Renal cortex interstitium (tissue), 11 donors: ENCODE measurements around the gene RPRD1B. TPM values are rescaled to one million over a fixed set of nuclear protein-coding genes. Genes with fewer than 3 reads are reported as not detected.

Source experiments
- DNase-seq, 11 donors: peaks; one replicate each; pipeline ENCODE4 v3.0.0-alpha.2; 2013; ENCODE audit warnings: low read depth in 9 of 11, low spot score in 4 of 11; ENCODE audit errors: extremely low read depth in 1 of 11
- polyA plus RNA-seq, 3 donors: library from polyadenylated mRNA; unstranded; fragments of 120-200 nt; gene quantifications; one replicate each; pipeline ENCODE4 v1.2.1, GENCODE V29; 2013; ENCODE audit not compliant: insufficient read length in 3 of 3

The RPRD1B gene
- polyA plus RNA-seq, 3 donors: 35.8 to 41.4 (median 38.4) TPM

DNA sequence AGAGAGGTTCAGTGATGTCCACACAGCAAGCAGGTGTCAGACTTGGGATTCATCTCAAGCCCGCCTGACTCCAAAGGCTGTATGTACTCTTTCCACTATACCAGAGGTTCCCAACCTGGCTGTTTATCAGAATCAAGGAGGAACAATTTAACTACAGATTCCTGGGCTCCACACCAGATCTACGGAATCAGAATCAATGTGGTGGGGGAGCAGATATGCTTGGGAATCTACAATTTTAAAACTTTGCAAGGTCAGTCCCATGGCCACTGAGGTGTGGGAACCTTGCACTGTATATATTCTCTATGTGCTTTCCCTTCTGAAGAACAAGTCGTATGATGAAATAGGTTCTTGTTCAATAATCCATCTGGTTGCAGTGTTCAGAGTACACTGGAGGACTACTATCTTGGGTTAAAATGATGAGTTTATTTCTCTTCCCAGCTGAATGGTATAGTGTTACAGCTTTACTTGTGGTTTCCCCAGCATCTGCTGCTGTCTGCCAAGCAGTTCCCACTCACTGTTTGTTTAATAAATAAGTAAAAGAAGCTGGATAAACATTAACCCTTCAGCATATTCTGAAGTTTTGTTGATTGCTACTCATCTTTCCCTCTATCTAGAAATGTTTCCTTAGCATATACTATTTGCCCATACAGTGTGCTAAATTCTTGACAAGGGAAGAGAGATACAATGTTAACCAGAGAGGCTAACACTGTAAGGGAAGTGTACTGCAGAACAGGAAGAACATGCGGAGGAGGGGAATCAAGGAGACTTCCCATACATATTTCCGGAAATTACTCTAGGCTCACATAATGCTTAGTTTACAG lies 10.2 kb upstream of the RPRD1B start:
- peak in 4 of 11 donors; percentile 3 to 18 (median 14) for DNase-seq

DNA sequence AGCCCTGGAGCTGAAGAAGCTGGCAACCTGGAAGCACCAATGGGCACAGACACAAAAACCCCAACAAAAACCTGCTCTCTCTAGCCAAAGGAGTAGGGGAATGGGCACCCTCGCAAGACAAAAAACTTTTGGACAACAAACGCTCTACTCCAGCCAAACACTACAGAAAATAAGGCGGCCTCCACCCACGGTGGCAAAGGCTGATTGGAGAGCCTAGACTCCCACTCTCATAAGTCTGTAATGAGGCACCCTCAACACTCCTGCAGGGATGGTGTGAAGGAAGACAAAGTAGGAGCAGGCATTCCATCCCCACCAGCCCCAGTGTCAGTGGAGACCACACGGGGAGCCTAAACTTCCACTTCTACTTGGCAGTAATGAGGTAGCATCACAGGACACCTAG lies 9.1 kb upstream of the RPRD1B start:
- DNase-seq: no peak

DNA sequence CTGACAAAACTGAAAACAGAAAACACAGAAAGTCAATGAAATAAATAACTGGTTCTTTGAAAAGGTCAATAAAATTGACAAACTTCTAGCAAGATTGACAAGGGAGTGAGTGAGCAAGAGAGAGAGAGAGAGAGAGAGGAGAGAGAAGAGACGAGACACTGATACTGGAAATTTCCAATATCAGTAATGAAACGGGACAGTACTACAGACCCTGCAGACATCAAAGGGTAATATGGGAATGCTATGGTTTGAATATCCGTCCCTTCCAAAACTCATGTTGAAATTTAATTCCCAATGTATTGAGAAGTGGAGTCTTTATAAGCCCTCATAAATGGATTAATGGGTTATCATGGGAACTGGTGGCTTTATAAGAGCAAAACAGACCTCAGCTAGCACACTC lies 4.1 kb upstream of the RPRD1B start:
- no peak for DNase-seq

DNA sequence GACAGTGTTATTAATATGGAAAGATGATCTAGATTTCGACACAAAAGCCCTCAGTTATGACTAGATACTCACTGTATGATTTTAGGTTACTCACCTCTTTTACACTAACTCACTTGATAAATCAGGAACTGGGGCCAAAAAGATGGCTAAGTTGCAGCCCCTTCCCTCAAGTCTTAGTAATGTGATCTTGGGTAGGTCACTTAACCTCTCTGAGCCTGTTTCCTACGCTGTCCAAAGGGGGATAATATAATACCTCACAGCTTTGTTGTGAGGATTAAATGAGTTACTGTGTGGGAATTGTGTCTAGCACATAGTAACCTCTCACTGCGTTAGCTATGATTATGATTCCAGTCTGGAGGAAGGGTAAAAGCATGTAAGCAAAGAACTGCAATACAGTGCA lies 1.6 kb upstream of the RPRD1B start:
- no peak for DNase-seq

DNA sequence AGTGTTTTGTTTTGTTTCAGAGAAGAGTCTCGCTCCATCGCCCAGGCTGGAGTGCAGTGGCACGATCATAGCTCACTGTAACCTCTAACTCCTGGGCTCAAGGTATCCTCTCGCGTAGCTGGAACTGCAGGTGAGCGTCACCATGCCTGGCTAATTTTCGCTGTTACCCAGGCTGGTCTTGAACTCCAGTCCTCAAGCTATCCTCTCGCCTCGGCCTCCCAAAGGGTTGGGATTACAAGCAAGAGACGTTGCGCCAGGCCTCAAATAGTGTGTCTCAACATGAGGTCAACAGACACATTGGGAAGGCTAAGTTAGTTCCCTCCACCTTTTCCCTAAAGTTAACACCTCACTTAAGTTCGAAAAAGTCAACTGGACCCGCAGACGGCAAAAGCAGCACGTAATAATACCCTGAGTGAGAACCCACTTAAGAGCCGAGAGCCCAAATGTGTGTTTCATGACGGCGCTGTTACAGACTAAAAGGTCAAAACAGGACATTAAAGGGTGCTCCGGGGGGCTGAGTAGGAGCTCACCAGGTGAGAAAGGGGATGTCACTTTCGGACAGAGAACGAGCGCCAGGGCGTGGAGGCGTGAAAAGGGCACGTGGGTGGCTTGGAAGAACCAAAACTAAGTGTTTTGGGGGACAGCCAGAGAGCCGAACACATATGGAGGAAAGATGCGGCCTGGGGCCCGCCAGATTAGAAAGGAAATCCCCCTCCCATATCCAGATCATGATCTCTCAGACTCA lies 789 bp upstream of the RPRD1B start:
- DNase-seq: peak in 2 of 11 donors; percentile 18 to 24

DNA sequence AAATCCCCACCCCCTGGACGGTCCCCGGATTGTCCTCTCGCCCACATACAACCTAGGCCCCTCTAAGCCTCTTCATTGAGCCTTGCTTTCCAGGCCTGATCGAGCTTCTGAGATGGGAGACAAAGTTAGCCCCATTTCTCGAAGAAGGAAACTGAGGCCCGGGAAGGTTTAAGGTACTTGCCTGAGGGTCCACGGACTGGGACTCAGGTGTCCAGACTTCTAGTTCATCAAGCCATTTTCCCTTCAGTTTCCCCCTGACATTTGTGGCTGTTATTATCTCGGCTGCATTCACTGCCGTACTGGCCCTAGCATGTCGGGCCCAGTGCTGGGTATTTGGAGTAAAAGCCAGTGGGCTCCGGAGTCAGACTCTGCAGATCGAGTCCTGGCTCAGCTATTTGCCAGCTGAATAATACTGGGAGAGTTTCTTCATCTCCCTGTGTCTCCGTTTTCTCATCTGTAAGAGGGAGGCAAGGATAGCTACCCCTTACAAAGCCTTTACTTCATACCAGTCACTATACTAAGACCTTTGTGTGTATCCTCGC lies 633 bp downstream of the RPRD1B start:
- DNase-seq: peak in 1 of 11 donors; percentile 9

DNA sequence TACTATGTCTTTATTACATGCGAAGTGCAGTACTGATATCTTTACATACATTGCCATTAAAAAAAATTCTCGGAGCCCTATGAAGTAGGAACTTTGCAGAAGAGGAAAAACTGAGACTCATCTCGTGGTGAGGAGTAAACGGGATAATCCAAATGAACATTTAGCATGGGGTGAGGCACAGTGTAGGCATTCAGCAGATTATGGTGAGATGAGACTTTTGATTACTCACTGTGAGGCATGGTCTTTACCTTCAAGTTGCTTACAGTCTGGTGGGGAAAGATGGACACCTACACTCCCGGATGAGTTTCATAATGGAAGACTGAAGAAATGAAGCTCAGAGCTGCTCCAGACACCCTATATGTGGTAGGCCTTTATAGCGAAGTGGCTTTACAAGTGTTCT lies 1.4 kb downstream of the RPRD1B start:
- no peak for DNase-seq

DNA sequence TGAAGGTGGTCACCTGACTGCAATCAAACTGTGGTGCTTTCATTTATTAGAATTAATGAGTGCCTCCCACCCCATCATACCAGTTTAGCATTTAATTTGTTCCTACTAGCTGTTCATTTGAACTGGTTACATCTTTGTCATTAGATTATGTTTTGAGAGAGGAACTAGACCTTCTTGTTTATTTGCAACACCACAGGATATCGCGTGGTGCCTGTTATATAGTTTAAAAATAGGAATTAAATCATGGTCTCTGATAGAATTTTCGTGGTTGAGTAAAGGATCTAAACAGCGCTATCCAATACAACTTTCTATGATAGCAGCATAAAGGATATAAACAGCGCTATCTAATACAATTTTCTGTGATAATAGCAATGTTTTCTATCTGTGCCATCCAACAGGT lies 2.8 kb downstream of the RPRD1B start:
- no peak for DNase-seq

DNA sequence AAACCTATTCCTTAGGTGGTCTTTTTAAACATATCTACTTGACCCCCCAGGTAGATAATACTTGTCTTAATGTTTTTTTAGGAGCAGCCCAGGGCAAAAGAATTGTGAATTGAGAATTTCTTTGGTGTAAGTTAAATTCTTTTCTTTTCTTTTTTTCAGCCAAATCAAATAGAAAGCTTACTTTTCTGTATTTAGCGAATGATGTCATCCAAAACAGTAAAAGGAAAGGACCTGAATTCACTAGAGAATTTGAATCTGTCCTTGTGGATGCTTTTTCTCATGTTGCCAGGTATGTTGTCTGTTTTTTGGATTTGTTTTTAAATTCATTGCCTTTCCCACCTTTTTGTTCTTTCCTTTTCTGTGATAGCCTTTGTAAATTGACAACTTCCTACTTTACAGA lies 6.7 kb downstream of the RPRD1B start:
- no peak for DNase-seq

DNA sequence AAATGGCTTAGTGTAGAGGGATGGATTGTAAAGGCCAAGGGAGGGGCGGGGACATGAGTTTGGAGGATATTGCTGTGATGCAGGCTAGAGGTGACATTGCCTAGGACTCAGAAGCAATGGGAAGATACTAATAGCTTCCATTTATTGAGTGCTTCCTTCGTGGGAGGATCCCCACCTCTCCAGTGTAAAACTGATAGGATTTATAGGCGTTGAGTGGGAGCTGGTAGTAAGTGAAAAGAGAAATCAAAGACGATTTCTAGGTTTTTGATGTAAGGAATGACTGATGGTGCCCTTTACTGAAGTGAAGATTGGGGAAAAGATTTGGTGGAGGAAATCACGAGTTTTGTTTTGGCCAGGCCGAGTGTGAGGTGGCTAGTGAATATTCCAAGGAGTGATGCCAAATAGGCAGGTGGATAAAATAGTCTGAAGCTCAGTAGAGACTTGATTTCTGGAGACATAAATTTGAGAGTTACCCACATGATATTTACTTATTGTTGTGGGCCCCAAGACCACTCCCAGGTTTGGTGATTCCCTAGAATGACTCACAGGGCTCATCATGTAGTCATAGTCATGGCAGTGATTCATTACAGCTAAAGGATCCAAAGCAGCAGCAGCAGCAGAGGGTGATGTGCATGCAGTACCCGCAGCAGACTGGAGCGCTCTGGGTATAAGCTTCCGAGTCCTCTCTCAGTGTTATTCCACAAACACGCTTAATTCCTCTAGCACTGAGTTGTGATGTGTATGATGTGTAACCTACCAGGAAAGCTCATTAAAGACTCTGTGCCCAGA lies 10.2 kb downstream of the RPRD1B start:
- no peak for DNase-seq

DNA sequence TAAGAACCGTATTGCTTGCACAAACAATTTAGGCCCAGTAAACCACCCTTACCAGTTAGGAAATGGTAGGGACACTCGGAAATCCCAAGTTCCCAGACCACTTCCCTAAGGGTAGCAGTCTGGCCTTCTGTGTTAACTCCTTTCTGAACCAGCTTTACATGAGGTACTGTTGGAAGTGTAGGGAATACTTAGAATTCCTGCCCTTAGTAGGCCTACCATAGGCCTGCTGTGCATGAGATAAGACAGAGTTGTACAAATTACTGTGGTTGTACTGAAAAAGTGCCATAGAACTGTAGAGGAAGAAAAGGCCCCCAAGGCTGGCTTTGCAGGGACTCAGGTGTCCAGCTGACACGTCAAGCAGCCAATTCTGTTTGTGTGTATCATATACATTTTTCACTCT lies 11.1 kb downstream of the RPRD1B start:
- no peak for DNase-seq

DNA sequence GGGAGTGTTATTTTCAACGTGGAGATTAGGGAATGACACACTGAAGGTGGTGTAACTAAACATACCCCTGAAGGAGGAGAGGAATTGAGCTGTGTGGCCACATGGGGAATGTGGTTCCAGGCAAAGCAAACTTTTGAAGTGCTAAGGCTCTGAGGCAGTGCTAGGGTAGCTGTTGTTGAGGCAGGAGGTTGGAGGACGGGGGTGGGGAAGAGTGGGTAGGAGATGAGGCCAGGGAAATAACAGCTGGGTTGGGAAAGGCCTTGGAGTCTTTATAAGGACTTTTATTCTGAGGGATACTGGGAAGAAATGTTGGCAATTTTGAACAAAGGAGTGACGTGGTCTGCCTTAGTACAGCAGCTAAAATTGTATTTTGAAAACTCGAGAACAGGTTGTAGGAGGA lies 13.0 kb downstream of the RPRD1B start:
- no peak for DNase-seq

DNA sequence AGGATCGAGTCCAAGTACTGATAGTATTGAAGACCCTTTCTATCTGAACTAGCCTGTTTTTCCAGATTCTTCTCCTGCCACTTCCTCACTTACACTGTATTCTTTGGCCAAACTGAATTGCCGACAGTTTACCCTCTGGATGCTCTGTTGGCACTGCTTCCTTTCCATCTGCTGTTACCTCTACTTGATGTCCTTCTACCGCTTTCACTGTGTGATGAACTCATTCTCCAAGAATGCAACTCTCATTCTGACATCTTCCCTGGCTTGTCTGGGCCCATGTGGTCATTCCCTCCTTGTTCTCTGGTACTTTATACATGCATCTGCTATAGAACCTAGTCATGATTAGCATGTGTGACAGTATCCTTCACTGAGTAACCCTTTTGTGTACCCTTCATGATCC lies 16.3 kb downstream of the RPRD1B start:
- DNase-seq: no peak

DNA sequence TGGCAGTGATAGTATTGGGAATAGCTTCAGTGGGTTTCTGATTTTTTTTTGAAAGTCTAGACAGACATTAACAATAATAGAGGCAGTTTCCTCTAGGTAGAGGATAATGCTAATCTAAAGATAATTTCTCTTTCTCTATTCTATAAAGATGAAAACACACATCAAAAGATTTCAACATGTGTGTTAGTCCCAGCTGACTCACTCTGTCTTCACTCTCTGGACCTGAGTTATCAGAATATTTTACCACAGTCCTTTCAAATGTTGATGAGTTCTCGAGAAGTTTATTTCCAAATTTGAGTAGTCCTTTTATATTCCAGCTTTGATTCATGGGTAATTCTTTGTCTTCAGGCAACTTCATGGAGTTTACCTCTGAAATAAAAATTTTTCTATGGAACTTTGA lies 17.1 kb downstream of the RPRD1B start:
- DNase-seq: no peak

DNA sequence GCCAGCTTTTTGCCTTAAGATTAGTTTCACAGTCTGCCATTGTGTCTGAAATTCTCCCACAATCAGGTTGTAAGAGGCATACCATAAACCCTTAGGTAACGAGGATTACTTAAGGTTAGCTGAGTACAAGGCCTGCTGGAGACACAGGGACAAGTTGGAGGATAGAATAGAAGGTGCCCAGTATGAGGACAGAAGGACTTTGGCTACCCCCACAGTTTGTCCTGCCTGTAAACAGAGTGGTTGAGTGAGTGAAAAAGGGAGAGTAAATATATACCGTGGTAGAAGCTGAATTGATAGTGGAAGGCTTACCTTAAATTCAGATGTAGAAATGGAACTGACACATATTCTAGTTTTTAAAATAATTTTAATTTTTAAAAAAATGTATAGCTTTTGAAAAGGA lies 19.3 kb downstream of the RPRD1B start:
- no peak for DNase-seq

DNA sequence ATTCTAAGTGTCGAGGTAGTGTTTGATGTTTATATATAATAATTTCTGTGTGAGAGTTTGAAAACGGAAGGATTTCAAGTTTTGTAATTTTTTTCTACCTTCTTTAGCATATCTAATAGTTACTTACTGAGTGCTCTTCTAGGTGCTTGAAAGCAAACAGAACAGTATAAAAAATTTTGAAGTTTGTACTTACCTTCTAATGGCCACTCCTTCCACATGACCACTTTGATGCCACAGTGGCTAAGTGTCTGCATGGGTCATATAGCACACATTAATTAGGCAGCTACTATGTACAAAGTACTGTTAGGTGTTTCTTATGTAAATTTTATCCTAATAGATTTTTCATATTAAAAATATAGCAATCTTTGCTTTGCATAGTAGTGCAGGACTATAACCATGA lies 21.1 kb downstream of the RPRD1B start:
- no peak for DNase-seq

DNA sequence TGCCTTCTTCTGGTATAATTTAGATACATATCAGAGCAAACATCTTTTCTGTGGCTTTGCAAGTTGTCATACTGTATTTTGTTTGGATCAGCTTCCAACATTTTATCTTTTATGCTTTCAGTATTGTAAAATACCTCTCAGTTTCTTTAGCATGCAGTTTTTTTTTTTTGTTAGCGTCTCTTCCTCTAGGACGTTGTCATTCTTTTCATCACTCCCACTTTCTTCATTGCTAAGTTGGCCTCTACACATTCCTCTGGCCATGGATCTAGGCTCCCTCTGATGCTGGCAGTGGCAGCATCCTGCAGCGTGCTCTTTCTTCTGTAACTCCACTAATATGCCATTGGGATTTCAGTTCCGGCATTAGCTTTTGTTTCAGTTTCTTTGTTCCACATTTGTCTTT lies 21.7 kb downstream of the RPRD1B start:
- no peak for DNase-seq

DNA sequence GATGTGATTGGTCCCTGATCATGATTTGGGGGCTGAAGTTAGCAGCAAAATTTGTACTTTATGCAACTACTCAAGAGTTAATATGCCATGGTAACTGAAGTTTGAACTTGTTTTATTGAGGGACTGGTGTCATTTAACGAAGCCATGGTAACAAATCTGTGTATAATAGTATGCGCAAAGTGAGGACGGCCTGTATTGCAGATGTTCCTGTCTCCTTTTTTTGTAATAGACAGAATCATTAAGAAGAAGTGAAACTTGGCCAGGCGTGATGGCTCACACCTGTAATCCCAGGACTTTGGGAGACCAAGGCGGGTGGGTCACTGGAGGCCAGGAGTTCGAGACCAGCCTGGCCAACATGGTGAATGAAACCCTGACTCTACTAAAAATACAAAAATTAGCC lies 22.3 kb downstream of the RPRD1B start:
- DNase-seq: no peak

DNA sequence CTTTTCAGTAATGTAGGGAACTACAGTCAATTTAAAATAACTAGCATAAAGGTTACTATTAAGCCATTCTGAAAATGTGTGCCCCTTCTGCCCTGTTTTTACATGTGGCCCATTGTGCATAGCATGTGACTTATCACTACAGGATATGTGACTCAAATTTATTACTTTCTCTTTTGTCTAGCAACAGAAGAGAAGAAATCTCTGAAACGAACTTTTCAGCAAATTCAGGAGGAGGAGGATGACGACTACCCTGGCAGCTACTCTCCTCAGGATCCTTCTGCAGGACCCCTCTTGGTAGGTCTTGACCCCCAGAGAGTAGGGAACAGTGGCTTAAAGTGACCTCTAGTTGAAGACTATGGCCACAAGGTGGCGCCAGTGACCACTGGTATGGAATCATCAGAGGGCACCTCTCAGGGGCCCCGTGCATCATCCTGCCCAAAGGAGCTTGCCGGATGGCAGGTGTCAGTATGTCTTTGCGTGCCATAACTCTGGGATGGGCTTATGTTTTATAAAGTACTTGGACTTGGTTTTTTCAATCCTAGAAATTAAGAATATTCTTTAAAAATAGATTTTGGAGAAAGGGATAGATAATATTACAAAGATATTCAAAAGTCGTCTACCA lies 23.9 kb downstream of the RPRD1B start:
- peak in 9 of 11 donors; percentile 44 to 77 (median 66) for DNase-seq
